GM08714 (cell line): Measurements from ENCODE around the gene CROT.

ENCODE experiments used
- H3K4me3 ChIP-seq: fragments of 200-500 bp; sonication (Bioruptor generic); 2 replicates; pipeline ENCODE4 v1.5.1; 2014; ENCODE audit warnings: mild to moderate bottlenecking, low read length, inconsistent platforms
- ZNF274 ChIP-seq: IDR thresholded peaks from 2 replicates; pipeline ENCODE4 v1.6.1; 2012; ENCODE audit warnings: mild to moderate bottlenecking, low read depth, low read length

The CROT gene

GRCh38 chr7:87330942-87331341 lies 14.5 kb upstream of the CROT start:
- no peak overlapping the region for H3K4me3 ChIP-seq
- no peak for TF ChIP-seq ZNF274

- no peak for TF ChIP-seq ZNF274
- no peak overlapping the region for H3K4me3 ChIP-seq
Measured at GRCh38 chr7:87331687-87332252, 13.7 kb upstream of the CROT start.

- TF ChIP-seq ZNF274: no peak
- H3K4me3 ChIP-seq: no peak overlapping the region
Measured at GRCh38 chr7:87332321-87332720, 13.1 kb upstream of the CROT start.

GRCh38 chr7:87336136-87336535 lies 9.3 kb upstream of the CROT start:
- no peak for TF ChIP-seq ZNF274
- H3K4me3 ChIP-seq: no peak overlapping the region

GRCh38 chr7:87337331-87337730 lies 8.1 kb upstream of the CROT start:
- TF ChIP-seq ZNF274: no peak
- H3K4me3 ChIP-seq: no peak overlapping the region

- no peak for TF ChIP-seq ZNF274
- no peak overlapping the region for H3K4me3 ChIP-seq
Measured at GRCh38 chr7:87339373-87339897, 6.0 kb upstream of the CROT start.

GRCh38 chr7:87341441-87341840 lies 4.0 kb upstream of the CROT start:
- H3K4me3 ChIP-seq: peak overlapping the region; percentile 57; the same call in 1 of the 2 replicates
- no peak for TF ChIP-seq ZNF274

- H3K4me3 ChIP-seq: no peak overlapping the region
- no peak for TF ChIP-seq ZNF274
Measured at GRCh38 chr7:87342231-87342630, 3.2 kb upstream of the CROT start.

- peak overlapping the region; percentile 85 for H3K4me3 ChIP-seq
- TF ChIP-seq ZNF274: no peak
Measured at GRCh38 chr7:87344446-87344845, 1.0 kb upstream of the CROT start.

- no peak for TF ChIP-seq ZNF274
- H3K4me3 ChIP-seq: peak overlapping the region; percentile 85
Measured at GRCh38 chr7:87345962-87346371, 503 bp downstream of the CROT start.

GRCh38 chr7:87347207-87347606 lies 1.7 kb downstream of the CROT start:
- no peak overlapping the region for H3K4me3 ChIP-seq
- no peak for TF ChIP-seq ZNF274

- no peak for TF ChIP-seq ZNF274
- H3K4me3 ChIP-seq: no peak overlapping the region
Measured at GRCh38 chr7:87347664-87348063, 2.2 kb downstream of the CROT start.

GRCh38 chr7:87354749-87355148 lies 9.3 kb downstream of the CROT start:
- no peak for TF ChIP-seq ZNF274
- no peak overlapping the region for H3K4me3 ChIP-seq

- H3K4me3 ChIP-seq: no peak overlapping the region
- no peak for TF ChIP-seq ZNF274
Measured at GRCh38 chr7:87356448-87356847, 11.0 kb downstream of the CROT start.

GRCh38 chr7:87359366-87359765 lies 13.9 kb downstream of the CROT start:
- no peak for TF ChIP-seq ZNF274
- H3K4me3 ChIP-seq: no peak overlapping the region

- TF ChIP-seq ZNF274: no peak
- H3K4me3 ChIP-seq: no peak overlapping the region
Measured at GRCh38 chr7:87361320-87361719, 15.9 kb downstream of the CROT start.
